ENCODE measurements around the gene HNRNPF.

DNA sequence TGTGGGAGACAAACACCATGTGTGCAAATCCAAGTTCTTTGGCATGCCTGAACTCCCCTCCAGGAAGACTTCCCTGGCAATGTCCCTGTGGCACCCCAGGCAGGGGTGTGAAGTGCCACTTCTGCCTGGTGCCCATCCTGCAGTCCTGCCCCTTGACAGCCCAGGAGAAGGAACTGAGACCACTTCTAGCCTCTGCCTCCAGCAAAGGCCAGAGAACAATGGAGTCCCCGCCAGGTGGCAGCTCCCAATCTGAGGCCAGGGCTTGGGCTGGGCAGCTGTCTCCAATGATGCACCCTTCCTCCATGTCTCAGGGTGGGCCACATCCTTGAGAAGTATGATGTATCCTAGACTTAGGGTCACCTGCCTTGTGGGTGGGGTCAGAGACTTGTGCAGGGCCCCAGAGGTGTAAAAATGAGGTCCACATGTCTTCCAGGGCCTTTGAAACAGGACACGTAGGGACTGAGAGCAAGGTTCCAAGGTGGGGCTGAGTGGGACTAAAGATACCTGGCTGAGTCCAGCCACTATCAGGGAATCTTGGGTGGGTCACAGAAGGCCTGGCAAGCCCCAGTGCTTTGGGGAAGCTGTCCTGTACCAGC, 32.1 kb downstream of the HNRNPF start:
- TF ChIP-seq, protein P1, sequence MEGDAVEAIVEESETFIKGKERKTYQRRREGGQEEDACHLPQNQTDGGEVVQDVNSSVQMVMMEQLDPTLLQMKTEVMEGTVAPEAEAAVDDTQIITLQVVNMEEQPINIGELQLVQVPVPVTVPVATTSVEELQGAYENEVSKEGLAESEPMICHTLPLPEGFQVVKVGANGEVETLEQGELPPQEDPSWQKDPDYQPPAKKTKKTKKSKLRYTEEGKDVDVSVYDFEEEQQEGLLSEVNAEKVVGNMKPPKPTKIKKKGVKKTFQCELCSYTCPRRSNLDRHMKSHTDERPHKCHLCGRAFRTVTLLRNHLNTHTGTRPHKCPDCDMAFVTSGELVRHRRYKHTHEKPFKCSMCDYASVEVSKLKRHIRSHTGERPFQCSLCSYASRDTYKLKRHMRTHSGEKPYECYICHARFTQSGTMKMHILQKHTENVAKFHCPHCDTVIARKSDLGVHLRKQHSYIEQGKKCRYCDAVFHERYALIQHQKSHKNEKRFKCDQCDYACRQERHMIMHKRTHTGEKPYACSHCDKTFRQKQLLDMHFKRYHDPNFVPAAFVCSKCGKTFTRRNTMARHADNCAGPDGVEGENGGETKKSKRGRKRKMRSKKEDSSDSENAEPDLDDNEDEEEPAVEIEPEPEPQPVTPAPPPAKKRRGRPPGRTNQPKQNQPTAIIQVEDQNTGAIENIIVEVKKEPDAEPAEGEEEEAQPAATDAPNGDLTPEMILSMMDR (IDR thresholded peaks at IDR 0.05), result no peak
- TF ChIP-seq EZH2 (IDR thresholded peaks at IDR 0.05), result no peak

All from neural progenitor cell (in vitro differentiated cells).